Lower lobe of right lung (tissue), 2 donors: ENCODE data around the gene KRTAP10-8. TPM values are rescaled to one million over a fixed set of nuclear protein-coding genes. Genes with fewer than 3 reads are reported as not detected.
A peak's percentile ranks its signal among the peaks of the same experiment; 100 is the strongest.
"Not testable (repeated sequence)": the region's sequence is repeated elsewhere in the genome, so short reads cannot be mapped to it uniquely, and the experiment has no call there.

Experiments used
- ATAC-seq, 2 donors: fragments of 200-7000 bp; cut with Tn5 transposase; one replicate each; pipeline ENCODE4 v1.9.1; 2020 to 2022; ENCODE audit warnings: mild to moderate bottlenecking in 2 of 2, moderate library complexity in 2 of 2
- DNase-seq: peaks from one replicate; pipeline ENCODE4 v3.0.0-alpha.2; 2020
- H3K27ac ChIP-seq: fragments of 200-600 bp; one replicate; pipeline ENCODE4 v1.8.0; 2022
- H3K27me3 ChIP-seq: fragments of 200-600 bp; one replicate; pipeline ENCODE4 v1.8.0; 2022; ENCODE audit warnings: low read depth
- H3K36me3 ChIP-seq: fragments of 200-600 bp; one replicate; pipeline ENCODE4 v1.8.0; 2022; ENCODE audit warnings: mild to moderate bottlenecking
- H3K4me1 ChIP-seq: fragments of 200-600 bp; one replicate; pipeline ENCODE4 v1.8.0; 2022
- H3K4me3 ChIP-seq: fragments of 200-600 bp; one replicate; pipeline ENCODE4 v1.8.0; 2022; ENCODE audit warnings: mild to moderate bottlenecking
- H3K9me3 ChIP-seq: fragments of 200-600 bp; one replicate; pipeline ENCODE4 v1.8.0; 2022
- intact Hi-C: fragments of 100-400 bp; cut with DNase I; formaldehyde crosslinking; loops from one replicate; pipeline ENCODE4 v1.11.0; 2022
- total RNA-seq: library from RNA; stranded (reverse); fragmentation: NEBNext Ultra II Directional; extraction: Animal tissue kit (Norgen Biotek cat#: 25700); gene quantifications from one replicate; pipeline ENCODE4 v1.2.1, GENCODE V29; 2021
- TF ChIP-seq, protein P1 (sequence below): fragments of 200-600 bp; IDR thresholded peaks from one replicate; pipeline ENCODE4 v1.8.0; 2022; ENCODE audit warnings: antibody characterized with exemption, mild to moderate bottlenecking
- donor health status: DM: no; HTN: yes; CAD: no; lungs with severe emphysema.

The KRTAP10-8 gene
- total RNA-seq, 1 donor from 2014 or later: not detected

DNA sequence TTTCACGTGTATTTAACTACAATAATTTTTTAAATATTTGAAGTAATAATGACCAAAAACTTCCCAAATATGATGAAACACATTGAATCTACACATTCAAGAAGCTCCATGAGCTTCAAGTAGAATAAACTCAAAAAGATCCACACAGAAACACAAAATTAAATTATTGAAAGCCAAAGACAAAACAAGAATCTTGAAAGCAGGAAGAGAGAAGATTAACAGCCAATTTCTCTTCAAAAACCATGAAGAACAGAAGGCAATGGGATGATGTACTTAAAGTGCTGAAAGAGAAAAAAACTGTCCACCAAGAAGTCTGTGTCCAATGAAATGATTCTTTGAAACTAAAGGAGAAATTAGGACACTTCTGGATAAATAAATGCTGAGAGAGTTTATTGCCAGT, 20.2 kb downstream of the KRTAP10-8 start:
- no peaks in the 10 kb centered on the region for H3K36me3 ChIP-seq
- TF ChIP-seq, protein P1, sequence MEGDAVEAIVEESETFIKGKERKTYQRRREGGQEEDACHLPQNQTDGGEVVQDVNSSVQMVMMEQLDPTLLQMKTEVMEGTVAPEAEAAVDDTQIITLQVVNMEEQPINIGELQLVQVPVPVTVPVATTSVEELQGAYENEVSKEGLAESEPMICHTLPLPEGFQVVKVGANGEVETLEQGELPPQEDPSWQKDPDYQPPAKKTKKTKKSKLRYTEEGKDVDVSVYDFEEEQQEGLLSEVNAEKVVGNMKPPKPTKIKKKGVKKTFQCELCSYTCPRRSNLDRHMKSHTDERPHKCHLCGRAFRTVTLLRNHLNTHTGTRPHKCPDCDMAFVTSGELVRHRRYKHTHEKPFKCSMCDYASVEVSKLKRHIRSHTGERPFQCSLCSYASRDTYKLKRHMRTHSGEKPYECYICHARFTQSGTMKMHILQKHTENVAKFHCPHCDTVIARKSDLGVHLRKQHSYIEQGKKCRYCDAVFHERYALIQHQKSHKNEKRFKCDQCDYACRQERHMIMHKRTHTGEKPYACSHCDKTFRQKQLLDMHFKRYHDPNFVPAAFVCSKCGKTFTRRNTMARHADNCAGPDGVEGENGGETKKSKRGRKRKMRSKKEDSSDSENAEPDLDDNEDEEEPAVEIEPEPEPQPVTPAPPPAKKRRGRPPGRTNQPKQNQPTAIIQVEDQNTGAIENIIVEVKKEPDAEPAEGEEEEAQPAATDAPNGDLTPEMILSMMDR: no peak
- no peak overlapping the region for H3K27ac ChIP-seq
- ATAC-seq: no peak
- H3K4me1 ChIP-seq: no peaks in the 10 kb centered on the region
- peaks cover 14% of the 10 kb centered on the region for H3K9me3 ChIP-seq
- intact Hi-C loops: no loop called here
- no peak overlapping the region for H3K4me3 ChIP-seq
- no peak for DNase-seq
- peaks cover 11% of the 10 kb centered on the region for H3K27me3 ChIP-seq

DNA sequence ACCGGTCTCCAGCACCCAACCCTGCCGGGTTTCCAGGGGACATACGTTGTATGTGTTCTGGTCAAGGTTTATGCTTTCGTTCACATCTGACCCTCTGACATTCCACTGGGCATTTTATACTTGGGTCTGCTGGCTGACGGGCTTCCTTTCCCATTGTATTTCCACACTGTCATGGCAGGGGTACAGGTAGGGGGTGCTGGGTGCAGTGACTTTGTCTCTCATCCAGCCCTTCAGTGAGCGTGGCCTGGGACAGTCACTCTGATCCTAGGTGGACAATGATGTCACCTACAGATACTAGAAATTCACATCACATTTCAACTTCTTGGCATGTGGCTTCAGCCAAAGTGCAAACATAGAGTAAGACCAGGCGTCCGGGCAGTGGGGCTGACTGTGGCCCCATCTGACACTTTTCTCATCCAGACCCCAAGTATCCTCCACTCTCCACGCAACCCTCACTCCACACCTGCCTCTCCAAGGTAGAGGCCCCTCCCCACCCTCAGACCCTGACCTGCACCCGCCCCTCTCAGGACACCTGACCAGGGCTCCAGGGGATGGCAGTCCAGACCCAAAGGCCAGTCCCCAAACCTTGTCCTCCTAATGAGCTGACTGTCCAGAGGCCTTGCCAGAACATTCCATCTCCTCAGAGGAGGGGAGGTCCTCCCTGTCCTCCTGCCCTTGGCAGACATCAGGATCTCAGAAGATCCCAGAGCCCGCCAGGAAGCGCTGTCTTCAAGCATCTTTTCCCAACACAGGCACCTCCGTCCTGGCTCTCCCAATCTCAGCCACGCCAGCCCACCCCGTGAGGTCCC, 24.5 kb downstream of the KRTAP10-8 start:
- Histone ChIP-seq H3K27me3 (peaks cover 15% of the 10 kb centered on the region), H3K9me3 (peaks cover 11% of the 10 kb centered on the region), H3K4me1 (no peaks in the 10 kb centered on the region), H3K36me3 (no peaks in the 10 kb centered on the region), H3K27ac (no peak overlapping the region), H3K4me3 (no peak overlapping the region)
- TF ChIP-seq, protein P1: no peak
- no peak for DNase-seq
- intact Hi-C loops: no loop called here
- peak in 1 of 2 donors; percentile 31 for ATAC-seq

DNA sequence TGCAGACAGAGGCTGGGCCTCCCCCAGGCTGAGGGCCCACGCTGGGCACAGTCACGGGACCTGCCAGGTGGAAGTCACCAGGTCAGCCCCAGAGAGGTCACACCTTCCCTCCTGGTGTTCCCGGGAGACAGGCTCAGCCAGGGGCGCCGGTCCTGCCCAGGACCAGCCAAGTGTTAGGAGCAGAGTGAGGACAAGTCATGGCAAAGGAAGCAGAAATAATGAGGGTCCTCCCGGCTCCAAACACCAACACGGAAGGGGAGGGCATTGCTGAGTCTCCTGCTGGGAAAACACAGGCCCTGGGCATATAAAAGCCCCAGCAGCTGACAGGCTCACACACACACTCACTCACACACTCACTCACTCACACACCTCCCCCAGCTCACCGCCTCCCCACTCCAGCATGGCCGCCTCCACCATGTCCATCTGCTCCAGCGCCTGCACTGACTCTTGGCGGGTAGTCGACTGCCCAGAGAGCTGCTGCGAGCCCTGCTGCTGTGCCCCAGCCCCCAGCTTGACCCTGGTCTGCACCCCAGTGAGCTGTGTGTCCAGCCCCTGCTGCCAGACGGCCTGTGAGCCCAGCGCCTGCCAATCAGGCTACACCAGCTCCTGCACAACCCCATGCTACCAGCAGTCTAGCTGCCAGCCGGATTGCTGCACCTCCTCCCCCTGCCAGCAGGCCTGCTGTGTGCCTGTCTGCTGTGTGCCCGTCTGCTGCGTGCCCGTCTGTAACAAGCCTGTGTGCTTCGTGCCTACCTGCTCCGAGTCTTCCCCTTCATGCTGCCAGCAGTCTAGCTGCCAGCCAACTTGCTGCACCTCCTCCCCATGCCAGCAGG, 25.4 kb downstream of the KRTAP10-8 start, which contains the start of gene KRTAP10-10:
TSS of gene KRTAP10-10 (plus strand) at position 339 of the 833 bp plus-strand sequence. CDS start at position 401, 62 bp downstream.
- Histone ChIP-seq H3K9me3 (peaks cover 3% of the 10 kb centered on the region), H3K36me3 (no peaks in the 10 kb centered on the region), H3K4me1 (no peaks in the 10 kb centered on the region), H3K4me3 (no peak within 1 kb of the TSS), H3K27me3 (peaks cover 15% of the 10 kb centered on the region), H3K27ac (no peak within 1 kb of the TSS)
- no peak for DNase-seq
- peak in 1 of 2 donors; percentile 22 for ATAC-seq
- TF ChIP-seq, protein P1: no peak
- intact Hi-C loops: no loop called here

DNA sequence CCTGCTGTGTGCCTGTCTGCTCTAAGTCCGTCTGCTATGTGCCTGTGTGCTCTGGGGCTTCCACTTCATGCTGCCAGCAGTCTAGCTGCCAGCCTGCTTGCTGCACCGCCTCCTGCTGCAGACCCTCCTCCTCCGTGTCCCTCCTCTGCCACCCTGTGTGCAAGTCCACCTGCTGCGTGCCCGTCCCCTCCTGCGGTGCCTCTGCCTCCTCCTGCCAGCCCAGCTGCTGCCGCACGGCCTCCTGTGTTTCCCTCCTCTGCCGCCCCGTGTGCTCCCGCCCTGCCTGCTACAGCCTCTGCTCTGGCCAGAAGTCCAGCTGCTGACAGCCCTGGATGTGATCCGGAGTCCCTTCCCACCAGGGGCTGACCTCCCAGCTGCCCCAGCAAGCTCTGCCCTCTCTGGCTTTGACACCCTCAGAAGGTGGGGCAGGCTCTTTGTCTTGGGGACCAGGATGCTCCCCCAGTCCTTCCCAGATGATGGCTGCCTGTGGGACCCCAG, 26.0 kb downstream of the KRTAP10-8 start:
- H3K27me3 ChIP-seq: peaks cover 15% of the 10 kb centered on the region
- intact Hi-C loops, H3K4me3 ChIP-seq, ATAC-seq, H3K36me3 ChIP-seq, DNase-seq, H3K27ac ChIP-seq, H3K9me3 ChIP-seq, H3K4me1 ChIP-seq: not testable (repeated sequence)

DNA sequence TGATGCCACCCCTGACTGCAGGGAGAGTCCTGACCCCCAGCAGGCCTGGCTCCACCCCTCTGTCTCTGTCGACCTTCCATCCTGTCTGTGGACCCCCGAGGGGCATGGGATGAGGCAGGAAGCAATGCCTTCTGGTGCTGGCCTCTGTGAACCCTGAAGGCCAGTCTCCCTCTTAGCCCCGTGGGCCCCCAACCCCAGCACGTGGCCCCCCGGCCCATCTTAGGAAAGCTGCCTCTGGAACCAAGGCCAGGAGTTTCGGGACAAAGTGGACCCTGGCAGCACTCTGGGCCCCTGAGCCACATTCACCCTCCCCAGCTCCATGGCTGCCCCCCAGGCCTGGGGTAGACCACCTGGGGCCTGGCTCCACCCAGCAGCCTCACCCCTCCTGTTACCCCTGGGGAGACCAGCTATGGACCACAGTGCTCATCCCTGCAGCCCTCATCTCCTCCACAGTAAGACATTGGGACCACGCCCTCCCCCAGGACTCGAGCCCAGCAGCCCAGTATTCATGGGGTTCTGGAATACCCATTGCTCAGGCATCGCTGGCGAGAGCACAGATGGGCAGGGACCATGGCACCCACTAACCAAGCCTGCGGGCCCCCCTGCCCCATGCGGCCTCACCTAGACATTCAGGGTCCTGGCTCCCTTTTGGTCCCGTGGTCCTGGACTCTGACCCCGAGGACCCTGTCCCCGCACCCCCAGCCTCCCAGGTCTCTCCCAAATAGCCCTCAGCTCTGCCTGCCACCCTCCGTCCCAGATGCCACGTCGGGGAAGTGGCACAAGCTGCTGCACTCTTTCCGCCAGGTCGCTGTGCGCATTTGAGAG, 26.8 kb downstream of the KRTAP10-8 start:
- H3K4me1 ChIP-seq, H3K9me3 ChIP-seq, DNase-seq, intact Hi-C loops, H3K27ac ChIP-seq, H3K4me3 ChIP-seq, H3K36me3 ChIP-seq, ATAC-seq: not testable (repeated sequence)
- H3K27me3 ChIP-seq: peaks cover 15% of the 10 kb centered on the region

DNA sequence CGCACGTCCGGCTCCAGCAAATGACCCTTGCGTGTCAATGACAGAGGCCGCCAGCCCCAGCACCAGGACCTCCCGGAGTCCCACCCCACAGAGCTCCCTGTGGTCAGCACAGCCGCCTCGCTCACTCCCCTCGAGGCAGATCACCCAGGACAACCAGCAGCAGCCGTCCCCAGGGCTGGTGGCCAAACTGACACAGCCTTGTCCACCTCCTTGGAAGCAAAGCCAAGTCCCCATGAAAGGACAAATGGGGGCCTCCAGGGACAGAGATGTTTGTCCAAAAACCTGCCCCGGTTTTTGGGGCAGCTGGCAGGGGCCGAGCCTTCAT, 27.4 kb downstream of the KRTAP10-8 start:
- H3K36me3 ChIP-seq: no peaks in the 10 kb centered on the region
- peaks cover 15% of the 10 kb centered on the region for H3K27me3 ChIP-seq
- no peaks in the 10 kb centered on the region for H3K4me1 ChIP-seq
- H3K9me3 ChIP-seq: no peaks in the 10 kb centered on the region
- H3K27ac ChIP-seq: no peak overlapping the region
- DNase-seq (no peak), ATAC-seq (no peak)
- intact Hi-C loops: no loop called here
- H3K4me3 ChIP-seq: no peak overlapping the region
- TF ChIP-seq, protein P1: no peak
